K562 (cell line): ENCODE results near the gene TTN. TPM values are rescaled to one million over a fixed set of nuclear protein-coding genes. Genes with fewer than 3 reads are reported as not detected.

Experiments
- CREM ChIP-seq: IDR thresholded peaks from 2 replicates; pipeline ENCODE4 v1.6.1; 2014; ENCODE audit warnings: antibody characterized with exemption, low read depth
- EZH2 ChIP-seq: IDR thresholded peaks from 2 replicates; pipeline ENCODE4 v1.6.1; 2012; ENCODE audit warnings: low read depth, mild to moderate bottlenecking, inconsistent platforms, low read length, borderline replicate concordance
- FOXK2 ChIP-seq, 2 experiments: fragments of 450-650 bp; IDR thresholded peaks in 1 of 2; conservative IDR thresholded peaks in 1 of 2; 2 replicates each; pipeline ENCODE4 v1.6.1; 2016; ENCODE audit warnings: low read depth in 2 of 2, mild to moderate bottlenecking in 1 of 2
- GABPB2 ChIP-seq: fragments of 250-450 bp; sonication (Bioruptor Pico); conservative IDR thresholded peaks from 2 replicates; pipeline ENCODE4 v1.5.1; 2021; ENCODE audit warnings: mild to moderate bottlenecking
- HLTF ChIP-seq: fragments of 450-650 bp; IDR thresholded peaks from 2 replicates; pipeline ENCODE4 v1.6.1; 2016
- MTA3 ChIP-seq: fragments of 450-650 bp; formaldehyde crosslinking; IDR thresholded peaks from 2 replicates; pipeline ENCODE4 v1.6.1; 2017; ENCODE audit warnings: mild to moderate bottlenecking, borderline replicate concordance
- NFE2 ChIP-seq: IDR thresholded peaks from 2 replicates; pipeline ENCODE4 v1.6.1; 2014; ENCODE audit warnings: antibody characterized with exemption, low read depth
- NFIC ChIP-seq: fragments of 450-650 bp; IDR thresholded peaks from 2 replicates; pipeline ENCODE4 v1.6.1; 2017; ENCODE audit warnings: mild to moderate bottlenecking, inconsistent platforms
- NFXL1 ChIP-seq: fragments of 450-650 bp; formaldehyde crosslinking; IDR thresholded peaks from 2 replicates; pipeline ENCODE4 v1.4.0; 2021; ENCODE audit warnings: mild to moderate bottlenecking
- PURB ChIP-seq: sonication (generic); formaldehyde crosslinking; IDR thresholded peaks from 2 replicates; pipeline ENCODE4 v1.9.0; 2021; ENCODE audit warnings: low read depth, mild to moderate bottlenecking, missing genetic modification reagents
- SMARCC2 ChIP-seq: fragments of 450-650 bp; IDR thresholded peaks from 2 replicates; pipeline ENCODE4 v1.6.1; 2017; ENCODE audit warnings: antibody characterized with exemption, moderate library complexity, mild to moderate bottlenecking, low read depth
- TEAD1 ChIP-seq, 2 experiments: fragments of 450-650 bp in 1 of 2; sonication (generic) in 1 of 2; formaldehyde crosslinking; IDR thresholded peaks; 2 replicates each; pipeline versions ENCODE4 v1.4.0 to v1.8.0; 2020 to 2022; ENCODE audit warnings: mild to moderate bottlenecking in 2 of 2, missing genetic modification reagents in 1 of 2
- VEZF1 ChIP-seq: fragments of 200-800 bp; sonication (Bioruptor generic); IDR thresholded peaks from 2 replicates; pipeline ENCODE4 v1.6.1; 2017; ENCODE audit warnings: missing genetic modification characterization, missing compliant biosample characterization
- ZBTB7A ChIP-seq: IDR thresholded peaks from 2 replicates; pipeline ENCODE4 v1.6.1; 2011; ENCODE audit warnings: low read depth, mild to moderate bottlenecking, low read length, moderate library complexity, borderline replicate concordance; ENCODE audit not compliant: control insufficient read depth
- ZKSCAN3 ChIP-seq: fragments of 250-450 bp; sonication (Bioruptor Pico); IDR thresholded peaks from 2 replicates; pipeline ENCODE4 v1.4.0; 2020
- ZNF384 ChIP-seq: IDR thresholded peaks from 2 replicates; pipeline ENCODE4 v1.6.1; 2012; ENCODE audit warnings: low read depth, low read length, improper control_type of control experiment
- polyA plus RNA-seq, 8 experiments: library from polyadenylated mRNA; depleted of rRNA in 4 of 8; stranded (reverse) in 5 of 8; unstranded in 3 of 8; fragments of >200 nt; fragmentation: Nextera tagmentation in 2 of 8; fragmentation: Illumina TruSeq in 1 of 8; extraction: Ambion mirVana in 2 of 8; extraction: Trizol in 1 of 8; gene quantifications; 2 replicates each; pipeline versions ENCODE4 v1.2.1 to v1.2.3, GENCODE V29; 2011 to 2014; ENCODE audit warnings: inconsistent platforms in 1 of 8, missing spikeins in 1 of 8
- total RNA-seq, 7 experiments: library from RNA; depleted of rRNA in 6 of 7; stranded (reverse); fragments of >200 nt in 6 of 7; fragmentation: Illumina TruSeq in 2 of 7; extraction: Trizol in 2 of 7; gene quantifications; 2 replicates each; pipeline versions ENCODE4 v1.2.1 to v1.2.3, GENCODE V29; 2011 to 2021; ENCODE audit warnings: low replicate concordance in 1 of 7
- TF ChIP-seq, protein P1 (sequence below): fragments of 250-450 bp; sonication (Bioruptor Pico); IDR thresholded peaks from 2 replicates; pipeline ENCODE4 v1.8.0; 2022; ENCODE audit warnings: inconsistent platforms, mild to moderate bottlenecking, moderate library complexity, borderline replicate concordance
- TF ChIP-seq, protein P2 (sequence below): IDR thresholded peaks from 2 replicates; pipeline ENCODE4 v1.6.1; 2014; ENCODE audit warnings: antibody characterized with exemption
- TF ChIP-seq, protein P3 (sequence below): sonication (generic); formaldehyde crosslinking; IDR thresholded peaks from 2 replicates; pipeline ENCODE4 v1.8.0; 2023; ENCODE audit warnings: missing genetic modification reagents, mild to moderate bottlenecking, borderline replicate concordance

The TTN gene
- total and polyA plus RNA-seq, 9 of the 15 experiments (the other 6 are each of a cell fraction or from before 2014, with no cell fraction given), result under 0.01 to 0.20 (median 0.04) TPM; not detected in 1

DNA sequence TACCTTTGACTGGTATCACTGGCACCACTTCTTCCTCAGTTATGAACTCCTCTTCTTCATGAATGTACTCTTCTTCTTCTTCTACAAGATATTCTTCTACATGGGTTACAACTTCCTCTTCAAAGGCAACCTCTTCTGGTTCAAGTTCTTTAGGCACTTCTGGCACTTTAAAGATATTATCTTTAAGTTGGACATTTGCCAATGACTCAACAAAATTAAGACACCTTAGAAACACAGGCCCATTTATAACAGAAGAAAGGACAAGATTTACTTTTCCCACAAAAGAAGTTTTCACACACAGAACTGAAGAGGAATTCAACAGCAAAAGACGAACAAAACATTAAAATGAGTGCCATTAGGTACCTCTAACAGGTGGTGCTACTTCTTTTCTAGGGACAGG lies 127.3 kb downstream of the TTN start (continued):
- TF ChIP-seq, protein P1, sequence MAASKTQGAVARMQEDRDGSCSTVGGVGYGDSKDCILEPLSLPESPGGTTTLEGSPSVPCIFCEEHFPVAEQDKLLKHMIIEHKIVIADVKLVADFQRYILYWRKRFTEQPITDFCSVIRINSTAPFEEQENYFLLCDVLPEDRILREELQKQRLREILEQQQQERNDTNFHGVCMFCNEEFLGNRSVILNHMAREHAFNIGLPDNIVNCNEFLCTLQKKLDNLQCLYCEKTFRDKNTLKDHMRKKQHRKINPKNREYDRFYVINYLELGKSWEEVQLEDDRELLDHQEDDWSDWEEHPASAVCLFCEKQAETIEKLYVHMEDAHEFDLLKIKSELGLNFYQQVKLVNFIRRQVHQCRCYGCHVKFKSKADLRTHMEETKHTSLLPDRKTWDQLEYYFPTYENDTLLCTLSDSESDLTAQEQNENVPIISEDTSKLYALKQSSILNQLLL (CRISPR knock-in tag), result no peak
- TF ChIP-seq, protein P2, sequence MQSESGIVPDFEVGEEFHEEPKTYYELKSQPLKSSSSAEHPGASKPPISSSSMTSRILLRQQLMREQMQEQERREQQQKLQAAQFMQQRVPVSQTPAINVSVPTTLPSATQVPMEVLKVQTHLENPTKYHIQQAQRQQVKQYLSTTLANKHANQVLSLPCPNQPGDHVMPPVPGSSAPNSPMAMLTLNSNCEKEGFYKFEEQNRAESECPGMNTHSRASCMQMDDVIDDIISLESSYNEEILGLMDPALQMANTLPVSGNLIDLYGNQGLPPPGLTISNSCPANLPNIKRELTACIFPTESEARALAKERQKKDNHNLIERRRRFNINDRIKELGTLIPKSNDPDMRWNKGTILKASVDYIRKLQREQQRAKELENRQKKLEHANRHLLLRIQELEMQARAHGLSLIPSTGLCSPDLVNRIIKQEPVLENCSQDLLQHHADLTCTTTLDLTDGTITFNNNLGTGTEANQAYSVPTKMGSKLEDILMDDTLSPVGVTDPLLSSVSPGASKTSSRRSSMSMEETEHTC, result no peak
- no peak for TF ChIP-seq VEZF1 (CRISPR knock-in tag)
- TF ChIP-seq NFXL1 (CRISPR knock-in tag), result no peak
- no peak for TF ChIP-seq SMARCC2
- TF ChIP-seq HLTF, result no peak
- TF ChIP-seq ZBTB7A, result no peak
- no peak for TF ChIP-seq EZH2
- TF ChIP-seq FOXK2 (conservative IDR thresholded peaks at IDR 0.05 in 1 of 2, IDR thresholded peaks at IDR 0.05 in 1 of 2; ENCODE audit: low read depth in 2 of 2), result no peak
- TF ChIP-seq GABPB2 (CRISPR knock-in tag), result no peak
- TF ChIP-seq NFIC, result peak; percentile 85
- no peak for TF ChIP-seq ZNF384
- peak; percentile 27; the same call in 1 of the 2 replicates for TF ChIP-seq NFE2
- TF ChIP-seq PURB (CRISPR knock-in tag), result no peak
- no peak for TF ChIP-seq ZKSCAN3
- TF ChIP-seq CREM, result no peak
- no peak for TF ChIP-seq TEAD1 (CRISPR knock-in tag; IDR thresholded peaks at IDR 0.05)
- TF ChIP-seq MTA3, result no peak
- TF ChIP-seq, protein P3, sequence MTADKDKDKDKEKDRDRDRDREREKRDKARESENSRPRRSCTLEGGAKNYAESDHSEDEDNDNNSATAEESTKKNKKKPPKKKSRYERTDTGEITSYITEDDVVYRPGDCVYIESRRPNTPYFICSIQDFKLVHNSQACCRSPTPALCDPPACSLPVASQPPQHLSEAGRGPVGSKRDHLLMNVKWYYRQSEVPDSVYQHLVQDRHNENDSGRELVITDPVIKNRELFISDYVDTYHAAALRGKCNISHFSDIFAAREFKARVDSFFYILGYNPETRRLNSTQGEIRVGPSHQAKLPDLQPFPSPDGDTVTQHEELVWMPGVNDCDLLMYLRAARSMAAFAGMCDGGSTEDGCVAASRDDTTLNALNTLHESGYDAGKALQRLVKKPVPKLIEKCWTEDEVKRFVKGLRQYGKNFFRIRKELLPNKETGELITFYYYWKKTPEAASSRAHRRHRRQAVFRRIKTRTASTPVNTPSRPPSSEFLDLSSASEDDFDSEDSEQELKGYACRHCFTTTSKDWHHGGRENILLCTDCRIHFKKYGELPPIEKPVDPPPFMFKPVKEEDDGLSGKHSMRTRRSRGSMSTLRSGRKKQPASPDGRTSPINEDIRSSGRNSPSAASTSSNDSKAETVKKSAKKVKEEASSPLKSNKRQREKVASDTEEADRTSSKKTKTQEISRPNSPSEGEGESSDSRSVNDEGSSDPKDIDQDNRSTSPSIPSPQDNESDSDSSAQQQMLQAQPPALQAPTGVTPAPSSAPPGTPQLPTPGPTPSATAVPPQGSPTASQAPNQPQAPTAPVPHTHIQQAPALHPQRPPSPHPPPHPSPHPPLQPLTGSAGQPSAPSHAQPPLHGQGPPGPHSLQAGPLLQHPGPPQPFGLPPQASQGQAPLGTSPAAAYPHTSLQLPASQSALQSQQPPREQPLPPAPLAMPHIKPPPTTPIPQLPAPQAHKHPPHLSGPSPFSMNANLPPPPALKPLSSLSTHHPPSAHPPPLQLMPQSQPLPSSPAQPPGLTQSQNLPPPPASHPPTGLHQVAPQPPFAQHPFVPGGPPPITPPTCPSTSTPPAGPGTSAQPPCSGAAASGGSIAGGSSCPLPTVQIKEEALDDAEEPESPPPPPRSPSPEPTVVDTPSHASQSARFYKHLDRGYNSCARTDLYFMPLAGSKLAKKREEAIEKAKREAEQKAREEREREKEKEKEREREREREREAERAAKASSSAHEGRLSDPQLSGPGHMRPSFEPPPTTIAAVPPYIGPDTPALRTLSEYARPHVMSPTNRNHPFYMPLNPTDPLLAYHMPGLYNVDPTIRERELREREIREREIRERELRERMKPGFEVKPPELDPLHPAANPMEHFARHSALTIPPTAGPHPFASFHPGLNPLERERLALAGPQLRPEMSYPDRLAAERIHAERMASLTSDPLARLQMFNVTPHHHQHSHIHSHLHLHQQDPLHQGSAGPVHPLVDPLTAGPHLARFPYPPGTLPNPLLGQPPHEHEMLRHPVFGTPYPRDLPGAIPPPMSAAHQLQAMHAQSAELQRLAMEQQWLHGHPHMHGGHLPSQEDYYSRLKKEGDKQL (CRISPR knock-in tag), result no peak
